ENCODE measurements around the gene IDS.

The IDS gene

GRCh38 chrX:149462849-149463248 lies 42.3 kb downstream of the IDS start:
- no peak overlapping the region for H3K4me3 ChIP-seq (ENCODE audit: low read depth, low read length)

- no peak overlapping the region for H3K4me3 ChIP-seq (ENCODE audit: low read depth, low read length)
Observed at GRCh38 chrX:149461746-149462145, 43.4 kb downstream of the IDS start.

- H3K4me3 ChIP-seq (ENCODE audit: low read depth, low read length), result no peak overlapping the region
Observed at GRCh38 chrX:149458586-149458985, 46.5 kb downstream of the IDS start.

- no peak overlapping the region for H3K4me3 ChIP-seq (ENCODE audit: low read depth, low read length)
Observed at GRCh38 chrX:149456476-149457245, 48.4 kb downstream of the IDS start.

- H3K4me3 ChIP-seq (ENCODE audit: low read depth, low read length), result no peak overlapping the region
Observed at GRCh38 chrX:149455934-149456333, 49.2 kb downstream of the IDS start.

GRCh38 chrX:149453906-149454822 lies 50.9 kb downstream of the IDS start:
- H3K4me3 ChIP-seq (ENCODE audit: low read depth, low read length), result no peak overlapping the region

- H3K4me3 ChIP-seq (ENCODE audit: low read depth, low read length), result no peak overlapping the region
Observed at GRCh38 chrX:149453030-149453429, 52.1 kb downstream of the IDS start.

- H3K4me3 ChIP-seq (ENCODE audit: low read depth, low read length), result no peak overlapping the region
Observed at GRCh38 chrX:149433451-149433850, 71.7 kb downstream of the IDS start.

GRCh38 chrX:149433051-149433450 lies 72.1 kb downstream of the IDS start:
- no peak overlapping the region for H3K4me3 ChIP-seq (ENCODE audit: low read depth, low read length)
